GM21576 (cell line): ENCODE results near the gene TMEM207.
A peak's percentile ranks its signal among the peaks of the same experiment; 100 is the strongest.

Experiments
- ATAC-seq: cut with Tn5 transposase; IDR thresholded peaks from one replicate; pipeline ENCODE4 v1.9.1; 2021; ENCODE audit warnings: mild to moderate bottlenecking, moderate library complexity; ENCODE audit not compliant: unreplicated experiment

TMEM207 gene

DNA sequence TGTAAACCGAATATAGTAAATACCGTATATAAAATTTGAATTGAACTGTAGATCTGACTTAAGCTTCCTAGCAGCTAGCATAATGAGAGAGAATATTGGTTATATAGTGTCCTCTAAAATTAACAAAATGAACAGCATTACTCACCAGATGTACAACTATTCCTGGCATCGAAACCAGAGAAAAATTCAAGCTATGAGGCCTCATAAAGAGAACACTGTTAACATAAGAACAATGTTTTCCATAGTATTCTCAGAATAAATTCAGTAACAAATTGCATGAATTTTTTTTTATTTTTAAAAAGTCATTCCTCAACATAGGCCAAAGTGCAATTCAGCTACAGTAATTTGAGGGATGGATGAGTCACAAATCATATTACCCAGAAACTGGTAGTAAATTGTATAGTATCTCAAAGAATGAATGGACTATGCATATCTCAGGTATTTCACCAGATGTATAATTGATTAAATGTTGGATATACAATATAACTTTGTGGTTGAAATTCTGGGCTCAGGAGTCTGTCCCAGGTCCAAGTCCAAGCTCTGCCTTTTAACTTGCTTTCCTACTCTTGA lies 5.0 kb downstream of the TMEM207 start:
- no peak for ATAC-seq

DNA sequence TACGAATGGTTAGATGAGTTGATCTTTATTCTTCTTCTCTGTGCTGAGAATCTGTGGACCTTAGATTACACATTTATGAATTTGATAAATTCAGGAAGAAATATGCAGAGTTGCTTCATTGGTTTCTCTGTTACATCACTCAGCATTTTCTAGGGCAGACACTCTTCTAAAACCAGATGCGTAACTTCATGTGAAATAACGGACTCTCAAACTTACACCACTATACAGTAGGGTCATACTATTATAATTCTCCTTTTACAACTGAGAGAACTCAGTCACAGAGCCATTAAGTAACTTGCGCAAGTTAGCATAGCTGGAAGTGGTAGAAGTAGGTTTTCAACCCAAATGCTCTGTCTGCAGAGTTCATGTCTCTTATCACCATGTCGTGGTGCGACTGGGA lies 5.7 kb downstream of the TMEM207 start:
- ATAC-seq = no peak

DNA sequence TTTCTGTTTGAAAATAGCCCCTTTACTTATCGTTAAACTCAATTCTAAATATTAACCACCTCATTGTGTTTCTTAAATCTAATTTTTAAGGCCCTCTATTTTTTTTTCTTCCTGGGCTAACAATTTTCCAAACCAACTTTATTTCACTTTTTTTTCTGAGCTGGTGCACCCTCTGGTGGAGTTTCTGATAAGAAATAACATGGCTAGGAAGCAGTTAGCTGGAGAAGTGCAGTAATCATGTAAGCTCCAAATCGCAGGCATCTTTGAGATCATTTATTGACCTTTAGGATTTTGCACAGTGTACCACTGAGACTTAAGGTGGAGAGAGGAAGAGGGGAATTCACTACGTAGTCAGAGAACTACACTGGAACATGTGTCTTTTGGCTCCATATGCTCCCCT lies 6.4 kb downstream of the TMEM207 start:
- no peak for ATAC-seq

DNA sequence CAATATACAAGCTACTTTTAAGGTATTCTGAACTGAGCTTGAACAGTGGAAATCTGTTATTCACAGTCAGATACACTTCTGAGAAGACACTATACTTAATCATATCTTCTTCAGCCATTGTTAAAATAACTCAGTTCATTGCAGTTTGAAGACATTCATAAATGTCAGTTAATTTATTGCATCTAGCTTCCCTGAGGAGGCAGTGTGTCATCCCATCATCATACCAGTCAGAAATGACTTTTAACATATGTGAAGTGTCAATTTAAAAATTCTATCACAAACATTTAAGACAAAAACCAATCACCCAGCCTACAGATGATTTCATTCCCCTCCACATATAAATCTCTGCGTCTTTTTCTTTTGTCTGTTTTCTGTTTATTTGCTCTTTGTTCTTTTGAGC lies 7.5 kb downstream of the TMEM207 start:
- no peak for ATAC-seq

DNA sequence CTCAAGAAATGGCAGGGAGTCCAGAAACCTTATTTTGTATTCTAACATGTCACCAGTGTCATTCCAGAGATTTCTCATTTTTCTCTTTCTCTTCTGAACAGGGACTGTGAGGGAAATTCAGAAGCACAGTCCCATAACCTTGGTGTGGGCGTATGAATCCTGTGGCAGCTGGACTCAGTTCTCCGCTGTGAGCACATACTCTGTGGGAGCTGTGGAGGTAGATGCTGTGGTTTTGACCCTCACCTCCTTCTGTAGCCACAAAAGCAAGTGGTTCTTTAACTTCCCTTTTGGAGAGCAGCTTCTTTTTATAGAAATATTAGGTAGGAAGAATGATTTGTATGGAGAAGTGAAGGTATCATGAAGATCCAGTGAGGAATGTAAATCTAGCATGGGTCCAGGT lies 13.4 kb downstream of the TMEM207 start:
- ATAC-seq = no peak

DNA sequence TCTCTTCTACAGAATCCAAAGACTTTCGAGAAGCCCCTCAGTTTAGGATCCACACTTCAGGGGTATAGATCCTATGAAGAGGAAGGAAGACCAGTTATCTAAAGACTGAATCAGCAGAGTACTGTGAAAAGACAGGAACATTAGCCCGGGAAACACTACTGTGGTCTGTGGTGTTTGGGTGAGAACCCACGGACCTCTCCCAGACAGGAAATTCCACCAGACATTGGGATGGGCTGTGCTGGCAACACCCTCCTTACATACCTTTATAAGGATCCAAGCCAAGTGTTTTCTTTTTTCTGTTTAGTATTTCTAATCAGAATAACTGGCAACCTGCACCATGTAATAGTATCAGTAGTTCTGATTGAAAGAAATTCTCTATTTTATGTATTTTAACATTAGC lies 14.1 kb downstream of the TMEM207 start:
- no peak for ATAC-seq

DNA sequence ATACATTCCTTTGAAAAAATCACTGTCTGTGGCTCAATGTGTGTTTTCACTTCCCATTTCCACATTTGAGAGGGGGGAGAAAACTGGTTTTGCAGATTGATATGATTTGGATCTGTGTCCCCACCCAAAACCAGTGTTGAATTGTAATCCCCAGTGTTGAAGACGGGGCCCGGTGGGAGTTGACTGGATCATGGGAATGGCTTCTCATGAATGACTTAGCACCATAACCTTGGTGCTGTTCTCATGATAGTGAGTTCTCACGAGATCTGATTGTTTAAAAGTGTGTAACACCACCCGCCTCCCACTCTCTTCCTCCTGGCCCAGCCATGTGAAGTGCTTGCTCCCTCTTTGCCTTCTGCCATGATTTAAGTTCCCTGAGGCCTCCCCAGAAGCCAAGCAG lies 16.1 kb downstream of the TMEM207 start:
- ATAC-seq = no peak

DNA sequence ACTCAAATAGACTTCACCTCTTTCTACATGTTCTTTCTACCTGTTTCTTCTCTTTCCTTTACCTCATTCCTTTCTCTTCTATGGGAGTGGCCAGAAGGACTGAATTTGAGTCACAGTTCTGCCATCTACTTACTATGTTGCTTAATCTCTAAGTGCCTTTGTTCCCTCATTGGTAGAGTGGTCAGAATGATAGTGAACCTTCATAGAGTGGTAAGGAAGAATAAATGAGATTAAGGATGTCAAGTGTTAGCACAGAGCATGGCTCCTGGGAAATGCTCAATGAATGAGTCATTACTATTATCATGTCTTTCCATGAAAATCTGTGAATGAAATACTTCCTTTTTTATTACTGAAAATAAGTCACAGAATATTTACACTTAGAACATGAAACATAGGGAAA lies 17.5 kb downstream of the TMEM207 start:
- no peak for ATAC-seq

DNA sequence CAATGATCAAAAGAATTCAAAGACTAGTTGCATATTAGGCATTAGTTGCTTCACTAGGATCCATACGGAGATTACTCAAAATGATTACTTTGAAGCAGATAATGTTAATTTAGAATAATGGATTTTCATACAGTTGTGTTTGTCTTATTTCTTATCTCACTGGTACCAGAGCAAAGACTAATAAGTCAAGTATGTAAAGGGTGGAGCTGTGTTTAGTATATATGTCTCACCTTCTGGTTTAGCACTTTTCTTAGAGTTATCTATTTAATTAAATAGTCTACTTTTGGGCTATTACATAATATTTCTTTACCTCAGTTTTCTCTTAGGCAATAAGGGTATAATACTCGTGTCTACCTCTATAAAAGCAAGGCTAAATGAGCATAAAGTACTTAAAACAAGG lies 18.8 kb downstream of the TMEM207 start:
- ATAC-seq = no peak

DNA sequence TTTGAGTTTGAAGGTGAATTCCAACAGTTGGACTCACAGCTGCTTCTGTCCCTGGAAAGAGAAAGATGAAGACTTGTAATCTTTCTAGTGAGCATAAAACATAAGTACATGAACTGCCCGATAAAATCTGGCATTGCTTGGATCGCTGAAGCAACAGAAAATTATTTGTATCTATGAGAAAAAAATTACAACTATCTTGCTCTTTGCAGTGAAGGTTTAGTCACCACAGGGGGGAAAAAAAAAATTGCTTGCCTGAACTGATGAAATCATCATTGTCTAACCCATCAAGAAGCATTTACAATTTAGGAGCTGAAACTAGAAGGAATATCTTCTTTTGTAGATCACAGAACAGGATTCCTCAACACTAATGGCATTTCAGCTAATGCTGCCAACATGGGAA lies 20.0 kb downstream of the TMEM207 start:
- ATAC-seq = no peak

DNA sequence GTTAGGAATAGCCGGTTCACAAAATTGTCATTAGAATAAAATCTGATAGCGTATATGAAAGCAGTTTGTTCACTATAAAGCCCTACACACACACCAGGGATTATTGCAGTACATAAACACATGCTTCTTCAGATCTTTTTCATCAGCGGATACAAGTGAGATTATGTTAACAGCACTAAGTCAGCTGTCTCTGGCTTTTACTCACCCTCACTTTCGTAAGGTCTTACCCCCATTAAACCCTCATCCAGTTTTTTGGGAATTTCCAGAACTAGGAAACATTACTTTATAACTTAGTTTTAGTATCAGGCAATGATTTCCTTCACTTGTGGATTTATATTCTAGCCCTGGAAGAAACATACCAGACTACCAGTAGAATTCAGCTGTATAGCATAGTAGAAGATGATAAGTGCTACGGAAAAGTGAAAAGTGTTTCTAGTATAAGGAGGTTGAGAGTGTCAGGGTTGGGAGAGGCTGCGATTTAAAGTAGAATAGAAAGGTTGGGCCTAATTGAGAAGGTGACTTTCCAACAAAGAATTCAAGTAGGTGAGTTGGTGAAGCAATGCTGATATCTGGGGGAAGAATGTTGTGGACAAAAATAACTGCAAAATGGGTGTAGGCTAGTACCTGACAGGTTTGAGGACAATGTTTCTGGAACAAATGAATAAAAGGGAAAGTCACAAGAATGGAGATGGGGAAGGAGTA lies 22.7 kb downstream of the TMEM207 start:
- no peak for ATAC-seq

DNA sequence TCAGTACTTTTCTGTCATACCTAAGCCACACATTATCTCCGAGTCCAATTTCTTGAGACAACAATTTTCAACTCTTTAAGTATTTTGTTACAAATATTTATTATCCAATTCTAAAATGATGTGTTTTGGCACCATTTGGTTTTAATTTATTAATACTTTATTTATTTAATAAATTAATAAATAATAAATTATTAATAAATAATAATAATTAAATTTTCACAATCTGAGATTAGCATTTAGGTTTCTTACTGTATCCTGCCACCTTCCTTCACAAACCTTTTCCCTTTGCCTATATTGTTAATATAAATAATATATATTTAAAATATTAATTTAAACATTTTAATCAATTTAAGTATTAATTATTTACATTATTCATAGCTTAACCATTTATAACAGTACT lies 23.9 kb downstream of the TMEM207 start:
- ATAC-seq = no peak

DNA sequence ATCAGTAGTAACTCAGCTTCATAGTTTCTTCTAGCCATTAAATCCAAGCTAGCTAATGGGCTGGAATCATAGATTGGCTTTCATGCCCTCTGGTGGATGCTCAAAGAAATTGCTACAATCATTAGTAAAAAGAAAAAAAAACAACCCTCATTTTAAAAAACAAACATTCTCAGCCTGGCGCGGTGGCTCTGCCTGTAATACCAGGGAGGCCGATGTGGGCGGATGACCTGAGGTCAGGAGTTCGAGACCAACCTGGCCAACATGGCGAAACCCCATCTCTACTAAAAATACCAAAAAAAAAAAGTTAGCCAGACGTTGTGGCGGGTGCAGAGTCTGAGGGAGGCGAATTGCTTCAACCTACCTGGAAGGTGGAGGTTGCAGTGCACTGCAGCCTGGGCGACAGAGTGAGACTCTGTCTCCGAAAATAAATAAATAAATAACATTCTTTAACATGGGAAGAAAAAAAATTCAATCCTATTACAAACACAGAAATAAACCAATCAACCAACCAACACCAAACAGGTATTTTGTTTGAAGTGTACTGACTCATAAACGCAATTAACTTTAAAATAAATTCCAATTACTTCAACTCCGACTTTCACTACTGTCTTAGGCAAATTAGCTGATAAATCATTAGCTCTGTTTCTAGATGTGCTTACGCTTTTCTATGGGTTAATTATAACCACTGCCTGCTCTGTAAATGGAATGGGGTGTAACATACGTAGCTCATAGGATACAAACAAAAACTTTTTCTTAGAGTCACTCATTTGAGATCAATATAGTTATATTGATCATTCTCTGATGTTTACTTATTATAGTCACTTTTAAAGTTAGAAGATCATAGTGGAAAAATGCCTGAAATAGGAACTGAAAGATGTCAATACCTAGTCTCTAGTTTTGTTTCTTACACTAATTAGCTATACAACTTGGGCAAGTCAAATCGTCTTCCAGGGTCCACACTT lies 24.9 kb downstream of the TMEM207 start:
- ATAC-seq = peak; percentile 78

DNA sequence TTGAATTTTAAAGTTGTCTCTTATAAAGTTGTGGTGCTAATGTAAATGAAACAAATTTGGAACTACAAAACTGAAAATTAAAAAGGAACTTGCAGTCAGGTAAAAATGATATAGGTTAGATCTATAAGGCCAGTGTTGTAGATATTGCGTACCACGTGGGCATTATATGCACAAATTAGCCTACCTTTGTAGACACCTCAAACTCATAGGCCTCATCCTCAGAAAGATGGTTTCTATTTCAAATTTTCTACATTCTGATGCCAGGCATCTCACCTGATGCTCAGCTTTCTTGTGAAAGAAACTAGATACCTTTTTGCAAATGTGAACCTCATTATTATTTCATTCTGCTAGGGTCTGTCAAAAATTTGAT lies 25.6 kb downstream of the TMEM207 start:
- no peak for ATAC-seq

DNA sequence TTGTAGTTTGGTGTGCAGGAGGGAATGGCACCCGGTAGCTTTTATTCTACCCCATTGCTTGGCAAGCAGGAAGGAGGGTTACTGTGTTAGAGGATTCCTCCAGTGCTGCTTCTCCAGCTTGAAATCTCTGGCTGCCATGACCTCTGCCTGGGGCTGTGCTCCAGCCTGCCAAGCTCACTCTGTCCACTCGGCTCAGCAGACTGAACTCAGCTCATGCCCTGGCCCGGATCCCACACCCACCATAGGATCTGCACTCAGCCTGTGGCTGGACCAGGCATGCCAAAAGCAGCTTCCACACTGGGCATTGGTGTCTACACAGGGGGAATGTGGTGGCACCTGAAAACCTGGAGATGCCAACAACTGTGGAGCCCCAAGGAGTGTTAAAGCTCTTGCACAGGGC lies 35.4 kb downstream of the TMEM207 start:
- ATAC-seq = no peak

DNA sequence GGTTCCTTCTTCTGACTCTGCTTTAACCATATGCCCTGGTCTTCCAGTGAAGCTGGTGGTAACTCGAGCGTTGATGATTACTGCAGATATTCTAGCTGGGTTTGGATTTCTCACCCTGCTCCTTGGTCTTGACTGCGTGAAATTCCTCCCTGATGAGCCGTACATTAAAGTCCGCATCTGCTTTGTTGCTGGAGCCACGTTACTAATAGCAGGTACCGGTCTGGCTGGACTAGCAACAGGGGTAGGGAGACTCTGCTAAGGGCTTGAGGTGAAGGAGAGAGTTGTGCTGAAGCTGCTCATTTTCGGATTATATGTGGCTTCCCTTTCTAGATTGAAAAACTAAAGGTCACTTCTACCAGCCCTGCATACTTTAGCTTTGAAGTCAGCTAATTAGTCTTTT lies 45.0 kb downstream of the TMEM207 start:
- no peak for ATAC-seq

DNA sequence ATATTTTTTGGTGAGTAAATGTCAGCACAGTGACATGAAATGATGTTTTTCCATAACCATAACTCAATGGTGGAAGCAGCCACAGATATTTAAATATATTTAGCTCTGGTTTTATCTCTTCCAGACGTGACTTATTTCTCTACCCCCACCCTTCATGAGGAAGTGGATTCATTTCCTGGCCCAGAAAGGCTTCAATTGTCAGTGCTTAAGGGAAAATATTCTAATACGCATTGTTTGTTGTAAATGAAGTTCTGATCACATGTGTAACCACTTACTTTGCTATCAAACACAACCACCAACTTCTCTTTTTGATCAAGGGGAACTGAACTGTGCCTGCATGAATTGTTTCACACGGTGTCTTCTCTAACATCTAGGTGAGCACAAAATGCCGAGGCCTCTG lies 47.7 kb downstream of the TMEM207 start:
- ATAC-seq = no peak

DNA sequence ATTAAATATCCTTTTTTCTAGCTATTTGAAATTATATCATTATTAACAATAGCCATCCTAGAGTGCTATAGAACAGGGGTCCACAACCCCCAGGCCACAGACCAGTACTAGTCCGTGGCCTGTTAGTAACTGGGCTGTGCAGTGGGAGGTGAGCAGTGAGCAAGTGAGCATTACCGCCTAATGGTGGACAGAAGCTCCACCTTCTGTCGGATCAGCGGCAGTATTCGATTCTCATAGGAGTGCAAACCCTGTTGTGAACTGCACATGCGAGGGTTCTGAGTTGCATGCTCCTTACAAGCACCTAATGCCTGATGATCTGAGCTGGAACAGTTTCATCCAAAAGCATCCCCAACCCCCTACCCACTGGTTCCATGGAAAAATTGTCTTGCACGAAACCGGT lies 50.0 kb downstream of the TMEM207 start:
- ATAC-seq = no peak

DNA sequence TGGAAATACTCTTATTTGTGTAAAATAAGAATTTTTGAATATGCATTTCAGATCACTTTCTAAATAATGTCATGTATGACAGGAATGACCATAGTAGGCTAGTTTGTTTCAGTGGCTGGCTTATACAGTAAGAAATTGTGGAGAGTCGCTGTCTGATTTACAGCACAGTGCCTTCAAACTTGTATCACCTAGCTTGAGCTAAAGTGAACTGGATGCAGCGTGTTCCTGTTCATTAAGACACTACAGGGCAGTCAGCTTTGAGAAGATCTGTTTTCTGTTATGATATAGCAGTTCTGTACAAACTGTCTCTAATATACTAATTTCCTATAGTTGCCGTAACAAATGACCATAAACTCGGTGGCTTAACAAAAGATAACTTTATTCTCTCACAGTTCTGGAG lies 51.8 kb downstream of the TMEM207 start:
- ATAC-seq = no peak

DNA sequence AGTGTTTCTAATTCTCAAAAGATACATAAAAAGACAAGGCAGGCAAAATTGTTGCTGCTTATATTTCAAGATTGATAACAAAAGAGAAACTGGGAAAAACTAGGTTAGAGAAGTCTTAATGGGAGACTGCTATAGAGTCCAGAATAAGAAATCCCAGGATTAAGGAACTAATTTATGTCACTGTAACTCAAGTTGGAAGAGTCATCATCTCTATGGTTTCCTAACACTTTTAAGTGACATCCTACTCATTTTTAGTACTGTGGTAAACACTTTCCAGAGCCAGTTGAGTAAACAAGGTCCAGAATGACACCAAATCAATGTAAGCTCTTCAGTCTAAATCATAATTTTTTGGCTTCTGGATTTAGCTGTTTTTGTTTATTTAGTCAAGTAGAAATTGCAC lies 53.7 kb downstream of the TMEM207 start:
- ATAC-seq = no peak

DNA sequence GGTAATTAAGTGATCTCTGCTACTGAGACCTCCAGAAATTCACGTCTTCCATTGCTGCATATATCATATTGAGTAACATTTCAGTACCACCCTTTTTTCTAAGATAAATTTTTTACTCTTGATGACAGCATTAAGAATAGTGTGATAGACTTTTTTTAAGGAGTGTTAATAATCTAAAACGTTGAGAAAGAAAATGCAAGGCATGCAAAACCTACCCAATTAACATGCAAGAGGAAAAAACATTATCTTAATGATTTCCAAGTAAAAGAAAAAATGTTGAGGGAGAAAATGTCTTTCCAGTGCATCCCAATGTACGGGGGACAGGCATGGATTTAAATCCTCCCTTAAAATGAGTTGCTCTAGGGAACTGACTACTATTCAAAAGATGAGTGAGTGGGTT lies 61.0 kb downstream of the TMEM207 start:
- ATAC-seq = no peak

DNA sequence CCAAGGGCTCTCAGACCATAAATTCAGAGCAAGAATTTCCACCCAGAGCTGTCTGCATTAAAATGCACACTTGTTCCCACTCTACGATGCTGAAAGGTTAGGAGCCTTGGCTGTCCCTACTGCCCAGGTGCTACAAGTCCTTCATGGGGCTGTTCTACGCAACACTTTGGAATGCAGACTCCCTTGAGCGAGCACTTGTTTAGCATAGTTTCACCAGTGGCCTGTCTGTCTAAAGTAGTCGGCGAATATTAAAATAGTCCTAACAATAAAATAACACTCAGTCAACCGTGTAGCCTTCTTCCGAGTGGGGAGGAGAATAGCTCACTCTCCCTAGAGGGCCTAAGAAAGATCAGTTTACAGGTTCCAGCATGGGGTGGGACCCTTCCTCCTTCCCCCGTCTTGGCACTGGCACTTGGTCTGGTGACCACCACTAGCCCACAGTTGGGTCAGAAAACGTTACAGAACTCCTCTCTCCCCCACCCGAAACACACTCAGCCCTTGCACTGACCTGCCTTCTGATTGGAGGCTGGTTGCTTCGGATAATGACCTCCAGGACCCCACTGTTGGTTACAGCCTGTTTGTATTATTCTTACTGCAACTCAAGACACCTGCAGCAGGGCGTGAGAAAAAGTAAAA lies 62.0 kb downstream of the TMEM207 start, which contains the start of gene CLDN16:
Gene CLDN16, plus strand, starts transcription at position 586 of the 636 bp plus-strand sequence. CDS start 167 bp downstream, outside the sequence.
- ATAC-seq = no peak
